B cell (primary cell): ENCODE data around the gene TIMP2. TPM values are rescaled to one million over a fixed set of nuclear protein-coding genes. Genes with fewer than 3 reads are reported as not detected.
"Not testable (repeated sequence)": the region's sequence is repeated elsewhere in the genome, so short reads cannot be mapped to it uniquely, and the experiment has no call there.

Source experiments
- ATAC-seq: fragments of 200-7000 bp; cut with Tn5 transposase; one replicate; pipeline ENCODE4 v1.10.0; 2021; ENCODE audit warnings: low read depth, mild to moderate bottlenecking, moderate number of reproducible peaks, moderate library complexity
- CTCF ChIA-PET: fragments of 350-600 bp; sonication (Branson Sonifier 250); formaldehyde crosslinking; loops from one replicate; lab custom pipeline; 2021; ENCODE audit warnings: antibody characterized with exemption, inconsistent platforms; lab: Charles Lee
- POLR2A ChIA-PET: fragments of 350-600 bp; sonication (Branson Sonifier 250); formaldehyde crosslinking; loops from one replicate; lab custom pipeline; 2021; ENCODE audit warnings: antibody characterized with exemption; lab: Charles Lee
- DNase-seq: peaks from one replicate; pipeline ENCODE4 v3.0.0; 2013
- H2AFZ ChIP-seq: 2 replicates; pipeline ENCODE4 v1.6.1; 2012; ENCODE audit warnings: mild to moderate bottlenecking, low read depth, low read length; ENCODE audit not compliant: insufficient read depth, poor library complexity, severe bottlenecking
- H3K27ac ChIP-seq, 2 donors: 1 replicate in 1 of 2; 2 replicates in 1 of 2; pipeline ENCODE4 v1.5.1; 2012 to 2013; ENCODE audit warnings: low read length in 2 of 2, mild to moderate bottlenecking in 2 of 2, moderate library complexity in 1 of 2
- H3K27me3 ChIP-seq, 4 experiments: fragments of 200-600 bp in 1 of 4; sonication (generic) in 1 of 4; replicated peaks in 1 of 4; 1 replicate in 2 of 4; 2 replicates in 2 of 4; pipeline versions ENCODE4 v1.6.1 to v1.7.0; 2013 to 2016; ENCODE audit warnings: low read length in 3 of 4, mild to moderate bottlenecking in 2 of 4, mixed read lengths in 1 of 4, moderate library complexity in 1 of 4; ENCODE audit not compliant: insufficient read depth in 4 of 4, control insufficient read depth in 3 of 4; ENCODE audit errors: control extremely low read depth in 1 of 4
- H3K36me3 ChIP-seq, 2 experiments: replicated peaks in 1 of 2; 1 replicate in 1 of 2; 2 replicates in 1 of 2; pipeline versions ENCODE4 v1.6.1 to v1.7.1; 2013; ENCODE audit warnings: low read length in 1 of 2; ENCODE audit not compliant: insufficient read depth in 2 of 2, control insufficient read depth in 1 of 2; ENCODE audit errors: control extremely low read depth in 1 of 2, extremely low read depth in 1 of 2
- H3K4me1 ChIP-seq, 2 donors: fragments of 200-600 bp in 1 of 2; sonication (generic) in 1 of 2; 1 replicate in 1 of 2; 2 replicates in 1 of 2; pipeline versions ENCODE4 v1.5.1 to v1.6.1; 2013 to 2017; ENCODE audit warnings: low read length in 2 of 2; ENCODE audit not compliant: control insufficient read depth in 2 of 2, insufficient read depth in 2 of 2
- H3K4me2 ChIP-seq: replicated peaks from 2 replicates; pipeline ENCODE3; 2012; ENCODE audit warnings: mild to moderate bottlenecking, low read depth, low read length; ENCODE audit not compliant: poor library complexity, severe bottlenecking
- H3K4me3 ChIP-seq, 5 experiments: fragments of 200-600 bp in 1 of 5; sonication (generic) in 1 of 5; 1 replicate in 3 of 5; 2 replicates in 2 of 5; pipeline versions ENCODE4 v1.5.1 to v1.7.0; 2011 to 2016; ENCODE audit warnings: low read length in 4 of 5, mild to moderate bottlenecking in 4 of 5, low read depth in 2 of 5, control low read depth in 1 of 5, moderate library complexity in 1 of 5; ENCODE audit not compliant: insufficient read depth in 1 of 5; ENCODE audit errors: control extremely low read depth in 1 of 5, extremely low read depth in 1 of 5
- H3K79me2 ChIP-seq: fragments of 200-600 bp; sonication (generic); one replicate; pipeline ENCODE4 v1.6.0; 2016; ENCODE audit warnings: low read length; ENCODE audit not compliant: control insufficient read depth, insufficient read depth
- H3K9ac ChIP-seq: fragments of 200-600 bp; sonication (generic); 2 replicates; pipeline ENCODE4 v1.6.1; 2017; ENCODE audit warnings: mild to moderate bottlenecking, low read length, moderate library complexity
- H3K9me3 ChIP-seq, 3 donors: one replicate each; pipeline versions ENCODE4 v1.6.1 to v1.7.1; 2013; ENCODE audit warnings: low read length in 2 of 3; ENCODE audit not compliant: control insufficient read depth in 2 of 3, insufficient read depth in 1 of 3; ENCODE audit errors: control extremely low read depth in 1 of 3
- H4K20me1 ChIP-seq: 2 replicates; pipeline ENCODE4 v1.6.0; 2012; ENCODE audit warnings: mild to moderate bottlenecking, low read length; ENCODE audit not compliant: insufficient read depth, control insufficient read depth, poor library complexity, severe bottlenecking
- H3K27ac Mint-ChIP-seq: one replicate; pipeline ENCODE4 v1.8.0; 2021; ENCODE audit warnings: mixed read lengths
- H3K27me3 Mint-ChIP-seq: one replicate; pipeline ENCODE4 v1.8.0; 2021; ENCODE audit warnings: mixed read lengths
- H3K4me1 Mint-ChIP-seq: one replicate; pipeline ENCODE4 v1.8.0; 2021; ENCODE audit warnings: mixed read lengths
- H3K4me3 Mint-ChIP-seq: one replicate; pipeline ENCODE4 v1.8.0; 2021; ENCODE audit warnings: mixed read lengths
- H3K9me3 Mint-ChIP-seq: one replicate; pipeline ENCODE4 v1.8.0; 2022; ENCODE audit warnings: mixed read lengths; ENCODE audit not compliant: insufficient read depth
- EZH2 ChIP-seq: IDR thresholded peaks from 2 replicates; pipeline ENCODE4 v1.6.1; 2012; ENCODE audit warnings: borderline replicate concordance, low read depth, mild to moderate bottlenecking, moderate library complexity, low read length; ENCODE audit not compliant: insufficient read depth, poor library complexity, severe bottlenecking
- WGBS: methylation state at CpG from one replicate; pipeline ENCODE4 v1.1.5; 2013; ENCODE audit warnings: missing lambda C conversion rate; ENCODE audit not compliant: insufficient coverage; 5-methylcytosine and 5-hydroxymethylcytosine counted together
- intact Hi-C: fragments of 100-400 bp; cut with micrococcal nuclease; formaldehyde crosslinking; loops from one replicate; pipeline ENCODE4 v1.10.0; 2022
- polyA plus RNA-seq: library from polyadenylated mRNA; depleted of rRNA; stranded (reverse); fragments of >200 nt; gene quantifications from 2 replicates; pipeline ENCODE4 v1.2.3, GENCODE V29; 2012
- total RNA-seq, 2 donors: library from RNA; stranded (reverse); fragments of 120-200 nt in 1 of 2; gene quantifications; 1 replicate in 1 of 2; 2 replicates in 1 of 2; pipeline versions ENCODE4 v1.2.3 to v1.2.4, GENCODE V29; 2013 to 2022
- TF ChIP-seq, protein P1 (sequence below): fragments of 200-600 bp; IDR thresholded peaks from one replicate; pipeline ENCODE4 v1.8.0; 2022; ENCODE audit warnings: antibody characterized with exemption, mild to moderate bottlenecking

The TIMP2 gene
- total and polyA plus RNA-seq, 2 donors (not counting 1 experiment from before 2014, with no cell fraction given), result 4.8 to 10.0 TPM

GRCh38 chr17:78946131-78946530, 20.9 kb upstream of the TIMP2 start:
- peaks cover 0 to 11% of the 10 kb centered on the region in 2 donors for H3K4me1 ChIP-seq
- 75% methylated on average over 6 of the region's 7 CpGs for WGBS
- H3K27ac Mint-ChIP-seq, result no peak overlapping the region

GRCh38 chr17:78945455-78945854, 20.3 kb upstream of the TIMP2 start:
- H3K27me3 ChIP-seq, H3K4me3 ChIP-seq, POLR2A ChIA-PET, H3K36me3 ChIP-seq, H3K9ac ChIP-seq, H3K9me3 Mint-ChIP-seq, DNase-seq, ATAC-seq, H3K4me2 ChIP-seq, H3K27ac Mint-ChIP-seq, H2AFZ ChIP-seq, H3K4me3 Mint-ChIP-seq, H3K27ac ChIP-seq, intact Hi-C loops, H3K27me3 Mint-ChIP-seq, H3K79me2 ChIP-seq, H4K20me1 ChIP-seq: not testable (repeated sequence)
- Histone ChIP-seq H3K4me1 (peaks cover 0 to 11% of the 10 kb centered on the region in 2 donors), H3K9me3 (peaks cover 0 to 11% (median 8%) of the 10 kb centered on the region in 3 donors)
- peaks cover 15% of the 10 kb centered on the region for H3K4me1 Mint-ChIP-seq
- CTCF ChIA-PET, result interaction anchor here (0.6 kb wide), 1 partner anchor 14 kb away, joined by 3 read pairs; no protein-coding TSS in a partner anchor
- WGBS, result 87% methylated on average over 8 of the region's 12 CpGs

More at GRCh38 chr17:78946131-78946530, 20.9 kb upstream of the TIMP2 start:
- Histone ChIP-seq H3K9ac (no peak overlapping the region), H4K20me1 (no peaks in the 10 kb centered on the region), H3K4me3 (no peak overlapping the region), H3K4me2 (no peak overlapping the region), H3K36me3 (no peaks in the 10 kb centered on the region), H2AFZ (no peak overlapping the region), H3K27ac (no peak overlapping the region), H3K27me3 (peaks cover 0 to 13% (median 1%) of the 10 kb centered on the region in 4 experiments), H3K9me3 (peaks cover 0 to 18% (median 14%) of the 10 kb centered on the region in 3 donors), H3K79me2 (no peaks in the 10 kb centered on the region)
- ATAC-seq (no peak), DNase-seq (no peak)
- no peak overlapping the region for H3K4me3 Mint-ChIP-seq
- intact Hi-C loops, result no loop called here
- peaks cover 15% of the 10 kb centered on the region for H3K4me1 Mint-ChIP-seq
- peaks cover 1% of the 10 kb centered on the region for H3K9me3 Mint-ChIP-seq
- TF ChIP-seq, protein P1, sequence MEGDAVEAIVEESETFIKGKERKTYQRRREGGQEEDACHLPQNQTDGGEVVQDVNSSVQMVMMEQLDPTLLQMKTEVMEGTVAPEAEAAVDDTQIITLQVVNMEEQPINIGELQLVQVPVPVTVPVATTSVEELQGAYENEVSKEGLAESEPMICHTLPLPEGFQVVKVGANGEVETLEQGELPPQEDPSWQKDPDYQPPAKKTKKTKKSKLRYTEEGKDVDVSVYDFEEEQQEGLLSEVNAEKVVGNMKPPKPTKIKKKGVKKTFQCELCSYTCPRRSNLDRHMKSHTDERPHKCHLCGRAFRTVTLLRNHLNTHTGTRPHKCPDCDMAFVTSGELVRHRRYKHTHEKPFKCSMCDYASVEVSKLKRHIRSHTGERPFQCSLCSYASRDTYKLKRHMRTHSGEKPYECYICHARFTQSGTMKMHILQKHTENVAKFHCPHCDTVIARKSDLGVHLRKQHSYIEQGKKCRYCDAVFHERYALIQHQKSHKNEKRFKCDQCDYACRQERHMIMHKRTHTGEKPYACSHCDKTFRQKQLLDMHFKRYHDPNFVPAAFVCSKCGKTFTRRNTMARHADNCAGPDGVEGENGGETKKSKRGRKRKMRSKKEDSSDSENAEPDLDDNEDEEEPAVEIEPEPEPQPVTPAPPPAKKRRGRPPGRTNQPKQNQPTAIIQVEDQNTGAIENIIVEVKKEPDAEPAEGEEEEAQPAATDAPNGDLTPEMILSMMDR, result no peak
- no peak for TF ChIP-seq EZH2
- peaks cover 10% of the 10 kb centered on the region for H3K27me3 Mint-ChIP-seq
- CTCF ChIA-PET, result interaction anchor here (1.5 kb wide), 1 partner anchor 80 kb away, joined by 3 read pairs; no protein-coding TSS in a partner anchor
- POLR2A ChIA-PET, result no interaction called here
